Measurements from ENCODE around the gene TIMM22. TPM values are rescaled to one million over a fixed set of nuclear protein-coding genes. Genes with fewer than 3 reads are reported as not detected.
"Not testable (repeated sequence)": the region's sequence is repeated elsewhere in the genome, so short reads cannot be mapped to it uniquely, and the experiment has no call there.

TIMM22 gene
- total RNA-seq, 4 donors from 2014 or later = 14.7 to 17.1 (median 14.9) TPM

DNA sequence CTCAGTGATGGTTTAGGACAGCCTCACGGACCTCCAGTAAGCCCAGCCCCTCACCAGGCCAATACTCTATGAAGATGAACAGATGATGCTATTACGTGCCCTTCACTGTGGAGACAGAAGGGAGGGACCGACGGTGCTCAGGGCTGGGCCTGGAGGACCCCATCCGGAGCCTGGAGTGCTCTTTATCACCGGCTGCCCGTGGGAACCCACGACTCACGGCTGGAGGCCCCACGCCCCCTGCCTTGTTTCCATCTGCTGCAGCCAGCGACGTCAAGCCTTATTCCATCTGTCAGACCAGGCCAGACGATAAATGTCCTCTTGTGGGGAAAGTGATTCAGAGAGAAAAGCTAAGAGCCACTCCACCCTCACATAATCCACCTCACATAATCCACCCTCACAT, 4.0 kb upstream of the TIMM22 start:
- Histone ChIP-seq H3K4me3 (replicated peaks in 1 of 3) (no peak overlapping the region), H3K36me3 (no peaks in the 10 kb centered on the region), H3K27me3 (no peaks in the 10 kb centered on the region), H3K4me1 (peaks cover 5 to 6% of the 10 kb centered on the region in 2 donors), H3K27ac (no peak overlapping the region), H3K9me3 (no peaks in the 10 kb centered on the region)
- WGBS, 2 donors = 70 to 71% methylated on average over 5 to 12 of the region's 13 CpGs
- no peak for DNase-seq
- intact Hi-C loops (cut with DNase I) = no loop called here
- TF ChIP-seq POLR2A (IDR thresholded peaks at IDR 0.05) (no peak), CTCF (IDR thresholded peaks at IDR 0.05) (no peak)

DNA sequence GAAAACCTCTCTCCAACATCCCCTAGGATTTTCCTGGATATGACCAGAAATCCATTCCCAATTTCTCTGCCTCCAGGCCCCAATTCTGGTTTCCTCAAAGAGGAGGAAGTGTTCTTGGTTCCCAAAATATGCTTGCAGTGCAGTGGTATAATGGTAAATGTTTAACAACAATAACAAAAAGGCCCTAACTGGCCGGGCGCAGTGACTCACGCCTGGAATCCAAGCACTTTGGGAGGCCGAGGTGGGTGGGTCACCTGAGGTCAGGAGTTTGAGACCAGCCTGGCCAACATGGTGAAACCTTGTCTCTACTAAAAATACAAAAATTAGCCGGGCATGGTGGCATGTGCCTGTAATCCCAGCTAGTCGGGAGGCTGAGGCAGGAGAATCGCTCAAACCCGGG, 1.6 kb upstream of the TIMM22 start:
- H3K9me3 ChIP-seq; H3K27ac ChIP-seq; H3K36me3 ChIP-seq; H3K4me3 ChIP-seq (replicated peaks in 1 of 3); H3K27me3 ChIP-seq; intact Hi-C loops (cut with DNase I); DNase-seq: not testable (repeated sequence)
- WGBS, 2 donors = 82% methylated on average over 8 of the region's 8 CpGs
- peaks cover 10 to 16% of the 10 kb centered on the region in 2 donors for H3K4me1 ChIP-seq

DNA sequence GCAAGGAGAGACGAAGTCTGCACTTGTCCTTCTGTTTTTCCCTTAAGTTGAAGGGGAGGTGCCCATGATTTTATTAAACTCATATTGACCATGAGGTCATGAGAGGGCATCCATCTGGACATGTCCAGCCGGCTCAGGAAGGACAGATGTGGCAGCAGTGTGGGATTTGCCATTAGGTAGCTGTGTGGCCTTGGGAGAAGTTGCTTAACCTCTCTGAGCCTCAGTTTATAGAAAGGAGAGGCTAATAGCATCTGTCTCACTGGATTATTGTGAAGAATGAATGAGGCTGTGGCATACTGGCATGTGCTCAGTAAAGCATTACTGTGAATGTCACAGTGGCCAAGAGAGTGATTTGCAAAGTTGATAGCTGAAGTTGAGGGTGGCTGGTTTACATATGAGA, 1.2 kb downstream of the TIMM22 start:
- H3K36me3 ChIP-seq = peaks cover 16 to 24% of the 10 kb centered on the region in 2 donors
- H3K4me1 ChIP-seq = peaks cover 10 to 38% of the 10 kb centered on the region in 2 donors
- WGBS, 2 donors = 56 to 60% methylated on average over 2 of the region's 2 CpGs
- no peaks in the 10 kb centered on the region for H3K9me3 ChIP-seq
- no peak overlapping the region for H3K27ac ChIP-seq
- no peaks in the 10 kb centered on the region for H3K27me3 ChIP-seq
- no peak for DNase-seq
- H3K4me3 ChIP-seq (replicated peaks in 1 of 3) = no peak overlapping the region
- TF ChIP-seq CTCF (IDR thresholded peaks at IDR 0.05) = no peak
- no peak for TF ChIP-seq POLR2A (IDR thresholded peaks at IDR 0.05)
- intact Hi-C loops (cut with DNase I) = no loop called here

DNA sequence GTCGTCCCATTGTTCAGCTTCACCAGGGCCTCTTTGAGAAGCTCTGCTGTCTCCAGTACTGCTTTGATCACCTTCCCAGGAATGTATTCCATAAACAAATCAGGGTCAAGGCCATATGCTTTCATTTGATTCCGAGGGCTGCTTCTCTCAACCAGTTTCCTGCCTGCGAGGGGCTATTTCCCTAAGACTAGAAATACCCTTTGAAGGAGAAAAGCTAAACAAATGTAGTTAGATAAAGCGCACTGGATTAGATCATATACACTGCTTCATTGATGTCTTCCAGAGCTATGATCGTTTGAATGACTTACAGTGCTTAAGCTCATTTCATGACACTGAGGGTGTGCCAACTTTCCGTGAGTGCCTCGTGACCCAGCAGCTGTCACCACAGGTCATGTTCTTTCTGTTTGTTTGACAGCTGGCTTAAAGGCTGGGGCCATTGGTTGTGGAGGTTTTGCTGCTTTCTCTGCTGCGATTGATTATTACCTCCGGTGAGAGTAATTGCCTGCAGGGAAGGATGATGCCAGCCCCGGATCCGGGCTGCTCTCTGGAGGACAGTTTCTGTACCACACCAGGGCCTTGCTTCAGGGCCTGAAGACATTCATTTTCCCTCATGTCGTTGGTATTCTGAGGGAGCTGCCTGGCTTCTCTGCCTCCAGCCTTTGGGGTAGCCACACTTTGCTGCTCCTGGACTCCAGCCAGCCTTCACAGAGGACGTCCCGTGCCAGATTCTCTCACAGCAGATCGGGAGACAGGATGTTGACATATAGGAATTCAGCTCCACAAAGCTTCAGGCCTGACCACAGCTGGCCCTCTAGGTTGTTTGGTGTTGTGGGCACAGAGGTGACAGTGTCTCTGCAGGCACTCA, 3.9 kb downstream of the TIMM22 start:
- DNase-seq = no peak
- peaks cover 15 to 64% of the 10 kb centered on the region in 2 donors for H3K4me1 ChIP-seq
- peaks cover 16 to 24% of the 10 kb centered on the region in 2 donors for H3K36me3 ChIP-seq
- WGBS, 2 donors = 68 to 77% methylated on average over 10 to 15 of the region's 15 CpGs
- no peak overlapping the region for H3K27ac ChIP-seq
- H3K9me3 ChIP-seq = no peaks in the 10 kb centered on the region
- intact Hi-C loops (cut with DNase I) = no loop called here
- no peak overlapping the region for H3K4me3 ChIP-seq (replicated peaks in 1 of 3)
- TF ChIP-seq CTCF (IDR thresholded peaks at IDR 0.05) (no peak), POLR2A (IDR thresholded peaks at IDR 0.05) (no peak)
- H3K27me3 ChIP-seq = no peaks in the 10 kb centered on the region

- 73 to 78% methylated on average over 18 of the region's 18 CpGs for WGBS, 2 donors
- Histone ChIP-seq H3K36me3 (peaks cover 16 to 24% of the 10 kb centered on the region in 2 donors), H3K9me3 (no peaks in the 10 kb centered on the region), H3K4me1 (peaks cover 22 to 72% of the 10 kb centered on the region in 2 donors), H3K4me3 (replicated peaks in 1 of 3) (no peak overlapping the region), H3K27me3 (no peaks in the 10 kb centered on the region), H3K27ac (peak overlapping the region in 1 of 3 donors; percentile 5)
- TF ChIP-seq CTCF (IDR thresholded peaks at IDR 0.05) = no peak
- TF ChIP-seq POLR2A (IDR thresholded peaks at IDR 0.05) = no peak
- no peak for DNase-seq
- intact Hi-C loops (cut with DNase I) = no loop called here
These were observed 4.9 kb downstream of the TIMM22 start for GRCh38 chr17:1001640-1002411.

All from thyroid gland (tissue), 4 donors.